ENCODE data around the gene GJB4. TPM values are rescaled to one million over a fixed set of nuclear protein-coding genes. Genes with fewer than 3 reads are reported as not detected.

Gene GJB4
- total RNA-seq, 1 experiment from 2014 or later, result 1.9 TPM

DNA sequence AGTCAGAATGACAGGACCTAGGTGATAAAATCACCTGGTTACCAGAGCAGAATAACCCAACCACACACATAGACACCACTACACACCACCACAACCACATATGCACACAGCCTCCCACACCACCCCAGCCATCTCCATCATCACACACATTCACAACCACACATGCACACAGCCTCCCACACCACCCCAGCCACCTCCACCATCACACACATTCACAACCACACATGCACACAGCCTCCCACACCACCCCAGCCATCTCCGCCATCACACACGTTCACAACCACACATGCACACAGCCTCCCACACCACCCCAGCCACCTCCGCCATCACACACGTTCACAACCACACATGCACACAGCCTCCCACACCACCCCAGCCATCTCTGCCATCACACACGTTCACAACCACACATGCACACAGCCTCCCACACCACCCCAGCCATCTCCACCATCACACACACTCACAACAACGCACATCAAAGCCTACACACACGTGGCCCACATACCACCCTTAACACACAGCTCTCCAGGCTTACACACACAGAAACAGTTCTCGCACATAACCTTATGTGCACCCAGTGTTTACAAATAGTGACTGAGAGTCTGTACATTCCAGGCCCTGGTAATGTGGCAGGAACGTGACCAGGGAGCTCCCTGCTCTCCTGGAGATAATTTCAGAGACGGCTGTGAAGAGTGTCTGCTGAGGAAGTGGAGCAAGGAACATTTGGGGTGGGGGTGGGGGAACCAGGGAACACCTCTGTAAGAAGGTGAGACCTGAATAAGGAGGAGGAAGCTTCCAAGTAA, 18.2 kb downstream of the GJB4 start:
- DNase-seq (ENCODE audit: low spot score), result no peak

DNA sequence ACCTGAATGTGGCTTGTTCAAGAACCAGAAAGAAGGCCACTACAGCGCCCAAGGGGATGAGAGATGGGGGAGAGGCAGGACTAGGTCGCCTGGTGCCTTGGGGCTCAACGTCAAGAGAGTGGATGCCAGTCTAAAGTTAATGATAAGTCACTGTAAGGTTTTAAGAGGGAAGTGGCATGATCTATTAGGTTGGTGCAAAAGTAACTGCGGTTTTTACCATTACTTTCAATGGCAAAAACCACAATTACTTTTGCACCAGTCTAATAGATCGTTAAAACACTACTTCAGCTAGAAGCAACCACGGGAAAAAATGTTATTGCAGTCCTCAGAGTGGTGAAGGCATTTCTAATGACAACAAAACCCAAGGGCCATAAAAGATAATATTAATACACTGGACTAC, 18.8 kb downstream of the GJB4 start:
- no peak for DNase-seq (ENCODE audit: low spot score)

DNA sequence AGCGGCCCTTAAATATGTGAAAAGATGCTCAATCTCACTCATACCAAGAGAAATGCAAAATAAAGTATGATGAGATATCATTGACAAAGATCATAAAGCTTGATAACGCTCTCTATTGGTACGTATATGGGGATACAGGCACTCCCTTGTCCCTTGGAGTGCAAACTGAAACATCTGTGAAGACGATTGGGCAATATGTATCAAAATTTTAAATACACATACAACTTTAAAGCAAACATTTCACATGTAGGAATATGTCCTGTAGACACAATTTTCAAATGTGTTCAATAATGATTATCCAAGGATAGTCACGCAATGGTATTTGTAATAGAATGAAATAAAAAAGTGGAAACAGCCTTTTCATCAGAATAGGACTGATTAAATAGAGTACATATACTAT, 19.5 kb downstream of the GJB4 start:
- no peak for DNase-seq (ENCODE audit: low spot score)

DNA sequence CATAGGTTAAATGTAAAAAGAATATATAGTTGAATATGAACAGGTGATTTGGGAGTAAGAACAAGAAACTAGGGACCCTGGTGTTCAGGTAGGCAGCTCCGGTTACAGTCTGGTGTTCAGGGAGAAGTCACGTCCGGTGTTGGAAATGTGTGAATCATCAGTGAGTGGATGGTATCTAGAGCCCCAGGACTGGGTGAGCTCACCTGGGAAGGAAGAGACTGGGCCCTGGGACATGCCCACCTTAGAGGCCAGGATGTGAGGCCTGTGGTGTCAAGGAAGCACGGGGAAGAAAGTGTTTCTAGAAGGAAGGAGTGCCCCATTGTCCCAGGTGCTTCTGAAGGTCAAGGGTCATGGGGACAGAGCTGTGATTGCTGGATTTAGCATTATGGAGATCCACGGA, 20.0 kb downstream of the GJB4 start:
- peak; percentile 61 for DNase-seq (ENCODE audit: low spot score)

DNA sequence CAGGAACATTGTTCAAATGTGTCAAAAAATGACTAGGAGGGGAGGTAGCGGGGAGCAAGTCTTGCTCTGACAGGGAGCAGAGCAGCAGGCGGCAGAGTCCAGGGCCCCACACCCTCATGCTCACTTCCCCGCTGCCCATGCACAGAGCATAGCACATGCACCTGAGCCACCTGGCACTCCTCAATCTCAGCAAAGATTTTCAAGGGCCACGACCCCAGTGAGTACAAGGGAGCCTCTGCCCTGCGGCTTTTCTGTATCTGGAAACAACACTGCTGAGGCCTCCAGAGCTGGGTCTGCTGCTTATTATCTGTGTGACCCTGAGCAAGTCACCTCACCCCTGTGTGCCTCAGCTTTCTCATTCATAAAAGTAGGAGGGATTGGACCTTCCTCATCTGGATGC, 20.4 kb downstream of the GJB4 start:
- DNase-seq (ENCODE audit: low spot score), result no peak

DNA sequence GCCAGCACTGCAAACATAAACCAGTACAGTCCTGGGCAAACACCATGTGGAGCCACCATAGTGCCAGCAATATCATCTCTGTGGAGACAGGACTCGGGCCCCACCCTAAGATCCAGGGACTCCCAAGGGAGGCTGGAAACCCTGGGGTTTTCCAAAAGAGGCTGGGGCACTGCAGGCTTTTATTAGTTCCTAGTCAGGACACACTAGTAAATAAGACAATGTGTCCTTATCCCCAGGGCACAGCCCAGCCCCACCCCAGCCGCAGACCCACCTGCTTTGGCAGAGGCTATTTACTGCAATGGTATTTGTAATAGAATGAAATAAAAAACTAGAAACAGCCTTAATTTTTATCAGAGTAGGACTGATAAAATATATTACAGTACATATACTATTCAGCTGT, 21.0 kb downstream of the GJB4 start:
- DNase-seq (ENCODE audit: low spot score), result no peak

DNA sequence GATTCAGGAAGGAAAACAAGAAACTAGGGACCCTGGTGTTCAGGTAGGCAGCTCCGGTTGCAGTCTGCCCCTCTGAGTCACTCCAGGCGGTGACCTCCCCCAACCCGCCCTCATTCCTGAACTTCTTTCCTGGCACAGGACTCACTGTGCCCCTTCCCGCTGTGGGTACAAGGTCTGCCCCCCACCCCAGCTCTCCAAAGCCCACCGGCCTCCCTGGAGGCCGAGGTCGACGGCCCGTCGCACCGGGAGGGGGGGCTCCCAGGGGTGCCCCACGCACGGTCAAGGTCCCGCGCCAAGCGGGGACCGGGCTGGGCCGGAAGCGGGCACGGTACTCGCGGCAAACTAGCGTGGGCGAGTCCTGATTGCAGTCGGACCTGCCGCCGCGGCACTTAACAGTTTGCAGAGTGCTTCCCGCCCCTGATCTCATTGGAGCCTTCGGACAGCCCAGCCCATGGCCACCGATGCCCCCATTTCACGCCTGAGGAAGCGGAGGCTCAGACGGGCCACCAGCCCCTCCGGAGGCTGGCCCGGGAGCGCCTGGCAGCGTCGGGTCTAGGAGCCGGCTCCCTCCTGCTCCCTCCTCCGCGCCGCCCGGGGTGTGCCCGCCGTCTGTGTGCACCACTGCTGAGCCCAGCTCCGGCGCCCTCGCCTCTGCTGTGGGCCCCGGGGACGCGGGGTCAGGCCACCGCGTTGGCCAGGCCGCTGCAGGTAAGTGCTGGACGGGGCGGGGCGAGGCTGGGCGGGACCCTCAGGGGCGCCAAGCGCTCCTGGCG, 21.7 kb downstream of the GJB4 start, which contains the start of gene GJB3:
GJB3 (plus strand) TSS at position 144 of the 773 bp plus-strand sequence. CDS start 3,549 bp downstream, outside the sequence.
- peak; percentile 71 for DNase-seq (ENCODE audit: low spot score)

DNA sequence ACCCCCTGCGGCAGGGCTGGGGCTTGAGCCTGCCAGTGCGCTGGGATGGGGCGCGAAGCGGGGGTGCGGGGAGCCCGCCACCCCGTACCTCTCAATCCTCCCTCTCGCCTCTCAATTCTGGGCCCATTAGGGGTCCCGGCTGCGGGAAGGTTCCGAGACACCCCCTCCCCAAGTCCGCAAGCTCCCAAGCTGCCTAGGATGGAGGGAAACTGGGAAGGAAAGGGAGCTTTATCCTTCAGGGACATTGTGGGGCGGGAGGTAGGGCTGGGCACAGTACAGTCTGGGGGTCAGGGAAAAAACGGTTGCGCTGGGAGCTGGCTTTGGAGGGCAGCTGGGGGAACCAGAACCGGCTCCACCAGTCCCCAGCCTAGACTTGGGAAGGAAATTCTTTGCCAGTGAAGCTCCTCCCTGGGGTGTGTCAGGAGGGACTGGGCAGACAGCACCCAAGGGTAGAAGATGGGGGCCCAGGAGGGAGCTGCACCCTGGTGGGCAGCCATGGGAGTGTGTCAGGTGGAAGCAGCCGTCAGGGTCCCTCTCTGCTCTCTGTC, 22.4 kb downstream of the GJB4 start:
- peak; percentile 79 for DNase-seq (ENCODE audit: low spot score)

DNA sequence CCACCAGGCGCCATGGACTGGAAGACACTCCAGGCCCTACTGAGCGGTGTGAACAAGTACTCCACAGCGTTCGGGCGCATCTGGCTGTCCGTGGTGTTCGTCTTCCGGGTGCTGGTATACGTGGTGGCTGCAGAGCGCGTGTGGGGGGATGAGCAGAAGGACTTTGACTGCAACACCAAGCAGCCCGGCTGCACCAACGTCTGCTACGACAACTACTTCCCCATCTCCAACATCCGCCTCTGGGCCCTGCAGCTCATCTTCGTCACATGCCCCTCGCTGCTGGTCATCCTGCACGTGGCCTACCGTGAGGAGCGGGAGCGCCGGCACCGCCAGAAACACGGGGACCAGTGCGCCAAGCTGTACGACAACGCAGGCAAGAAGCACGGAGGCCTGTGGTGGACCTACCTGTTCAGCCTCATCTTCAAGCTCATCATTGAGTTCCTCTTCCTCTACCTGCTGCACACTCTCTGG, 25.2 kb downstream of the GJB4 start:
- DNase-seq (ENCODE audit: low spot score), result no peak

DNA sequence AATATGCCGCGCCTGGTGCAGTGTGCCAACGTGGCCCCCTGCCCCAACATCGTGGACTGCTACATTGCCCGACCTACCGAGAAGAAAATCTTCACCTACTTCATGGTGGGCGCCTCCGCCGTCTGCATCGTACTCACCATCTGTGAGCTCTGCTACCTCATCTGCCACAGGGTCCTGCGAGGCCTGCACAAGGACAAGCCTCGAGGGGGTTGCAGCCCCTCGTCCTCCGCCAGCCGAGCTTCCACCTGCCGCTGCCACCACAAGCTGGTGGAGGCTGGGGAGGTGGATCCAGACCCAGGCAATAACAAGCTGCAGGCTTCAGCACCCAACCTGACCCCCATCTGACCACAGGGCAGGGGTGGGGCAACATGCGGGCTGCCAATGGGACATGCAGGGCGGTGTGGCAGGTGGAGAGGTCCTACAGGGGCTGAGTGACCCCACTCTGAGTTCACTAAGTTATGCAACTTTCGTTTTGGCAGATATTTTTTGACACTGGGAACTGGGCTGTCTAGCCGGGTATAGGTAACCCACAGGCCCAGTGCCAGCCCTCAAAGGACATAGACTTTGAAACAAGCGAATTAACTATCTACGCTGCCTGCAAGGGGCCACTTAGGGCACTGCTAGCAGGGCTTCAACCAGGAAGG, 25.8 kb downstream of the GJB4 start:
- no peak for DNase-seq (ENCODE audit: low spot score)

DNA sequence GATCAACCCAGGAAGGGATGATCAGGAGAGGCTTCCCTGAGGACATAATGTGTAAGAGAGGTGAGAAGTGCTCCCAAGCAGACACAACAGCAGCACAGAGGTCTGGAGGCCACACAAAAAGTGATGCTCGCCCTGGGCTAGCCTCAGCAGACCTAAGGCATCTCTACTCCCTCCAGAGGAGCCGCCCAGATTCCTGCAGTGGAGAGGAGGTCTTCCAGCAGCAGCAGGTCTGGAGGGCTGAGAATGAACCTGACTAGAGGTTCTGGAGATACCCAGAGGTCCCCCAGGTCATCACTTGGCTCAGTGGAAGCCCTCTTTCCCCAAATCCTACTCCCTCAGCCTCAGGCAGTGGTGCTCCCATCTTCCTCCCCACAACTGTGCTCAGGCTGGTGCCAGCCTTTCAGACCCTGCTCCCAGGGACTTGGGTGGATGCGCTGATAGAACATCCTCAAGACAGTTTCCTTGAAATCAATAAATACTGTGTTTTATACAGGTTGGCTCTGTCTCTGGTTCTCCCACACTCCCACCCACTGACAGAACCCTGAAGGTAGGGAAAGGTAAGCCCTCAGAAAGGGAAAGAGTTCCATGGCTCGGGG, 26.4 kb downstream of the GJB4 start:
- DNase-seq (ENCODE audit: low spot score), result no peak

DNA sequence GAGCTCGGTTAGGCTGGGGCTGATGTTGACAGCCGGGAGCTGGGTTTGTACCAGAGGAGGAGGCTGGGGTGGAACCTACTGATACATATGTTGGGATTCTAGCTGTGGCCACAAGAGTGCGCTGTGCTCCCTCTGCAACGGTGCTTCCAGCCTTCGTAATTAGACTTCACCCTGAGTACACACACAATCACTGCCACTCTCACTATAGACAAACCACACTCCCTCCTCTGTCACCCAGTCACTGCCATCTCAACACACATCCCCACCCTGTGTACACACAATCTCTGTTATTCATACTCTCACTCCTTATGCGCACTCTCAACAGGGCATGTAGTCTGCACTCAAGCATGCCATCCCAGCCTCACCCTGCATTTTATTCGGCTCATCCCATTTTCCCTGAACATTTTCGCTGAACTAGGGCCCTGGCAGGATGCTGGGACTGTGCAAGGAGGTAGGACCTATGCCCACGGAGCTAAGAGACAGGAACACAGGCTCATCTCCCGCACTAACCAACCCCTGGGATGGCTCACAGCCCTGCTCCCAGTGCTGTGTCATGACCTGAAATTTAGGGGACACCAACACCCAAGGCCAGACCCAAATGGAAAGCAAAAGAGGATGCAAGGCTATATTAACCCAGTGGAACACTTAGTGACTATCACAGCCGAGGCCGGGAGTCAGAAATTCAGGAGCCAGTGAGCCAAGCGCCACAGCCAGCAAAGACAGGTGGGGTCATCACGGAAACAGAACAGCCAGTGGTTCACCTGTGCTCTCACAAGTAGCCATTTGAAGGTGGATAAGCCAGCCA, 27.2 kb downstream of the GJB4 start:
- DNase-seq (ENCODE audit: low spot score), result peak; percentile 92

DNA sequence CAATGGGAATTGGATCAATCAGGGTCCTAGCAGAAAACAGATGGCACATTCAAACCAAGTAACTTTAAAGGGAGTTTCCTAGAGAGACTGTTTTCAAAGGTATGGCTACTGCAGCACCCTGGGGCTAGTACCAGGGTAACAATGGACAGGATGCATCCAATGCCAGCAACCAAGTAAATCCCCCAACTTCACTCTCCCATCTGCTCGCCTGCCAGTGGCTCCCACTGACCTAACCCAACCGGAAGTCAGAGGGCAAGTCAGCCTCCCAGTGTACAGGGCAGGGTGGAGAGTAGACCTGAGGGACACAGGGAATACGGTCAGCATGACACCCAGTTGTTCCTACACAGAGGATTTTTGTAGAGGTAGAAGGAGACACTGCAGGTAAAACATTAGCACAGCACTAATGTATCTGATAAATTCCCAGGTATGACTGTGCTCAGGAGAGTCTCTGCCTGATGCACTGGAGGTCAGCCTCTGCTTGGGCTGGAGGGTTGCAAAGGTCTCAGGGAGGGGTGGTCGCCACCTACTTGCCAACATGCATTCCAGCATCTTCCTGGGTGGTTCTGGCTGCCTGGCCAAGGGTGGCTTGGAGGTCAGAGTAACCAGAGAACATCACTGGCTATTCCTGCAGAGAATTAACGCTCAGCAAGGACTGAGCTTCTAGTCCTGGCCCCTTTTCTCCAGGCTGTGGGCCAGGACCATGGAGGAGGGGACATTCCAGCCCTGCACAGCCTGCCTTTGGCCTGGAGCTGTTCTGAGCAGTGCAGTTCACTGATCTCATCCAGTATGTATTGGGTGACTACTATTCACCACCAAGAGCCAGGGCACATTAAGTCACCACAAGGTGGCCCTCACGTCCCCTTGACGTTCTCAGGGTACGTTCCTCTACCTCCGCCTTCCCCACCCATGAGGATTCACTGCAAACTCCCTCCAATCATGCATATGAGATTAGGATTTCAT, 28.2 kb downstream of the GJB4 start:
- peak; percentile 46 for DNase-seq (ENCODE audit: low spot score)

DNA sequence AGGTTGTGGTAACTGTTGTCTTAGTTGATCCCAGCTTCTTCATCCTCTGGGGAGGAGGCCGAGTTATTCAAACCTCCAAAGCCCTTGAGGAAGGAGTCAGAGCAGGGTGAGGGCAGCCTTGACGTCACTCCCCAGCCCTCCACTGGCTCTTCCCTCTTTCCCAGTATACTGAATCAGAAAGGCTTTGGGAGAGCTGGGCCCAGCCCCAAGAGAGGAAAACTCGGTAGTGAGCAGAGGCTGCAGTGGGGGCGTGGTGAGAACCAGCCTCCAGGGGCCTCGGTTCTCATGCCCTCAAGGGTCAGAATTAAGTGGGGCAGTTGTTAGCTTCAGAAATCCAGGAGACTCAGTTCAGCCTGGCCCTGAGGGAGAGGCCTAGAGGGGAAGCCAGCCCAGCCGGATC, 31.4 kb downstream of the GJB4 start:
- no peak for DNase-seq (ENCODE audit: low spot score)

DNA sequence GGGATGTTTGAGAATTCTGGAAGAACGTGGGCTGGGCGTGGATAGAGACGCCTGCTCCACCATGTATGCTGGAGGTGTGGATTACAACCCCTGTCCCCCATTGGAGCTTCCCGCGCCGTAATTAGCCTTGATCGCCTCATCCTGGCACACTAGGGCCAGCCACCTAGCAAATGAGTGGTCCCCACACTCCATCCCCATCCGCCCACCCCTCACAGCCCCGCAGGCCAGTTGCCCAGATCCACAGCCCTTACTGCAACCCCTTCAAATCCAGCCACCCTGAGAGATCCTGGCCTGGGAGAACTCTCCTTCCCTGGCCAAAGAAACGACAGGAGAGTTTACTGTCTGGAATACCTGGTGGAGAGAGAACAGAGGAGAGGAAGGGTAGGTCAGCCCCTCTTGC, 32.9 kb downstream of the GJB4 start:
- no peak for DNase-seq (ENCODE audit: low spot score)

DNA sequence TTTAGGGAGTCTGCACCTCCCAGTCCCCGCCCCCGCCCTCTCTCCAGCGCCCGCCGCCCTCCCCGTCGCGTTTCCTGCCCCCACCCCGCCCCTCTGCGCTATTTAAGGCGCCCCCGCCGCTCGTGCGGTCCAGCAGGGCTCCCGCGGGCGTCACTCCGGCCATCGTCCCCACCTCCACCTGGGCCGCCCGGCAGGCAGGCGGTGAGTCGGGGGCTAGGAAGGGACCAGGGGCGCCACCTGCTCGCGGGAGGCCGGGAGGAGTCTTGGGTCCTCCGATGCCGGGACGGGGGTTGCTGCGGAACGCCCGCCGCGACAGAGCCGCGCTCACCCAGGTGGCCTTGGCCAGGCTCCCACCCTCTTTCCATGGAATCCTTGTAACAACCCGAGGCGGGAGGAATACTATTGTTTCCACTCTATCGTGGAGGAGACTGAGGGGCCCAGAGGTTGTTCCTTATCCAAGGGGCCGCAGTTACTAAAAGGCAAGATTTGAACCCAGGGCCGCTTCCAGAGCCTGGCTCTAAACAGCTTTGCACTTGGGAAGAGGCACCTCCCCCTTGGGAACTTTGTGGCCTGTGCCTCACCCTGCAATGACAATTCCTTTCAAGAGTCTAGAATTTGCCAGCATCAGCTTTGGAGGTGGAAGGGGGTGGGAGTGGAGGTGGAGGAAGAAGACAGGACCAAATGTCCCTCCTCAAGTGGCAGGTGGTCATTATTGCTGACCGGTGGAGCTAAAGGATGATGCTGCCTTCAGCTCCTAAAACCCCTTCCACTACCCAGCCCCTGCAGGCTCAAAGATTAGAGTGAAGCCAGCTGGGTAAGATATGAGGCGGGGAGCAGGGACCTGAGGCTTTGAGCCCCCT, 33.6 kb downstream of the GJB4 start, which contains the start of gene GJA4:
GJA4 (plus strand) TSS at position 132 of the 860 bp plus-strand sequence. CDS start 1,215 bp downstream, outside the sequence.
- DNase-seq (ENCODE audit: low spot score), result no peak

DNA sequence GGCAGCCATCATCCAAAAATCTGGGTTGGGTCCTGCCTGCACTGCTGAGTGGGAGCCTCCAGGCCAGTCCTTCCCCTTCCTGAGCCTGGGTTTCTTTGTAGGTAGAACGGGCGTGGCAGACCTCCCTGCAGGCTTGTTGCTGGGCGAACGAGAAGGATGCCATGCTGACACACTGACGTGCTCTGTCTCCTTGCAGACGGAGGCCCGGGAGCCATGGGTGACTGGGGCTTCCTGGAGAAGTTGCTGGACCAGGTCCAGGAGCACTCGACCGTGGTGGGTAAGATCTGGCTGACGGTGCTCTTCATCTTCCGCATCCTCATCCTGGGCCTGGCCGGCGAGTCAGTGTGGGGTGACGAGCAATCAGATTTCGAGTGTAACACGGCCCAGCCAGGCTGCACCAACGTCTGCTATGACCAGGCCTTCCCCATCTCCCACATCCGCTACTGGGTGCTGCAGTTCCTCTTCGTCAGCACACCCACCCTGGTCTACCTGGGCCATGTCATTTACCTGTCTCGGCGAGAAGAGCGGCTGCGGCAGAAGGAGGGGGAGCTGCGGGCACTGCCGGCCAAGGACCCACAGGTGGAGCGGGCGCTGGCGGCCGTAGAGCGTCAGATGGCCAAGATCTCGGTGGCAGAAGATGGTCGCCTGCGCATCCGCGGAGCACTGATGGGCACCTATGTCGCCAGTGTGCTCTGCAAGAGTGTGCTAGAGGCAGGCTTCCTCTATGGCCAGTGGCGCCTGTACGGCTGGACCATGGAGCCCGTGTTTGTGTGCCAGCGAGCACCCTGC, 34.7 kb downstream of the GJB4 start:
- DNase-seq (ENCODE audit: low spot score), result no peak

DNA sequence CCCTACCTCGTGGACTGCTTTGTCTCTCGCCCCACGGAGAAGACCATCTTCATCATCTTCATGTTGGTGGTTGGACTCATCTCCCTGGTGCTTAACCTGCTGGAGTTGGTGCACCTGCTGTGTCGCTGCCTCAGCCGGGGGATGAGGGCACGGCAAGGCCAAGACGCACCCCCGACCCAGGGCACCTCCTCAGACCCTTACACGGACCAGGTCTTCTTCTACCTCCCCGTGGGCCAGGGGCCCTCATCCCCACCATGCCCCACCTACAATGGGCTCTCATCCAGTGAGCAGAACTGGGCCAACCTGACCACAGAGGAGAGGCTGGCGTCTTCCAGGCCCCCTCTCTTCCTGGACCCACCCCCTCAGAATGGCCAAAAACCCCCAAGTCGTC, 35.2 kb downstream of the GJB4 start:
- no peak for DNase-seq (ENCODE audit: low spot score)

Data from HT-29 (cell line).